SU-DHL-6 (cell line): ENCODE results near the gene PEAK3.

Experiments used
- H2AFZ ChIP-seq: fragments of 200-600 bp; sonication (generic); 2 replicates; pipeline ENCODE4 v1.6.1; 2014; ENCODE audit warnings: low read depth, mild to moderate bottlenecking, moderate library complexity, mixed read lengths, antibody characterized with exemption, low read length; ENCODE audit not compliant: severe bottlenecking
- H3F3A ChIP-seq: fragments of 200-600 bp; shearing (Covaris generic); 2 replicates; pipeline ENCODE4 v1.6.0; 2016; ENCODE audit warnings: antibody characterized with exemption, mild to moderate bottlenecking; ENCODE audit not compliant: insufficient read depth
- H3K27ac ChIP-seq: fragments of 200-600 bp; sonication (generic); 2 replicates; pipeline ENCODE4 v1.5.1; 2016; ENCODE audit warnings: low read depth, mild to moderate bottlenecking, low read length, moderate library complexity, mixed read lengths
- H3K27me3 ChIP-seq: fragments of 200-600 bp; sonication (generic), shearing (Covaris generic); 2 replicates; pipeline ENCODE4 v1.6.0; 2014; ENCODE audit warnings: mild to moderate bottlenecking, low read length
- H3K36me3 ChIP-seq: fragments of 200-600 bp; sonication (generic); 2 replicates; pipeline ENCODE4 v1.6.1; 2014; ENCODE audit warnings: mild to moderate bottlenecking, low read length, mixed read lengths
- H3K4me2 ChIP-seq: fragments of 300-600, 200-600 bp; shearing (Covaris generic), sonication (generic); 2 replicates; pipeline ENCODE4 v1.6.0; 2014; ENCODE audit warnings: low read length, low read depth, mild to moderate bottlenecking; ENCODE audit not compliant: poor library complexity, severe bottlenecking
- H3K4me3 ChIP-seq: fragments of 200-600 bp; sonication (generic); 2 replicates; pipeline ENCODE4 v1.5.1; 2014; ENCODE audit warnings: antibody characterized with exemption, low read length, mild to moderate bottlenecking, mixed read lengths; ENCODE audit not compliant: insufficient read depth, poor library complexity, severe bottlenecking
- H3K79me2 ChIP-seq: fragments of 200-600 bp; sonication (generic); 2 replicates; pipeline ENCODE4 v1.6.1; 2014; ENCODE audit warnings: mild to moderate bottlenecking, low read length, moderate library complexity; ENCODE audit not compliant: insufficient read depth
- H3K9ac ChIP-seq: fragments of 200-600 bp; sonication (generic); 2 replicates; pipeline ENCODE4 v1.7.0; 2014; ENCODE audit warnings: mild to moderate bottlenecking, low read length
- H3K9me2 ChIP-seq: fragments of 200-600 bp; sonication (generic); replicated peaks from 2 replicates; pipeline ENCODE4 v1.6.1; 2014; ENCODE audit warnings: low read length; ENCODE audit not compliant: insufficient read depth
- H3K9me3 ChIP-seq: fragments of 200-600 bp; sonication (generic); 2 replicates; pipeline ENCODE4 v1.6.1; 2014; ENCODE audit warnings: low read length, mixed read lengths; ENCODE audit not compliant: insufficient read depth
- H4K20me1 ChIP-seq: fragments of 200-600 bp; sonication (generic); 2 replicates; pipeline ENCODE4 v1.6.1; 2014; ENCODE audit warnings: low read depth, mild to moderate bottlenecking, antibody characterized with exemption, low read length, moderate library complexity, mixed read lengths
- EZH2phosphoT487 ChIP-seq: fragments of 200-600 bp; sonication (generic), shearing (Covaris generic); conservative IDR thresholded peaks from 2 replicates; pipeline ENCODE4 v1.6.1; 2018; ENCODE audit warnings: mild to moderate bottlenecking, antibody characterized with exemption, low read length, moderate library complexity, mixed read lengths
- TF ChIP-seq, protein P1 (sequence below): fragments of 200-600 bp; sonication (generic); IDR thresholded peaks from one replicate; pipeline ENCODE4 v1.5.1; 2017; ENCODE audit warnings: antibody characterized with exemption, mild to moderate bottlenecking, low read length, moderate library complexity; ENCODE audit not compliant: insufficient read depth, poor library complexity, severe bottlenecking

The PEAK3 gene

DNA sequence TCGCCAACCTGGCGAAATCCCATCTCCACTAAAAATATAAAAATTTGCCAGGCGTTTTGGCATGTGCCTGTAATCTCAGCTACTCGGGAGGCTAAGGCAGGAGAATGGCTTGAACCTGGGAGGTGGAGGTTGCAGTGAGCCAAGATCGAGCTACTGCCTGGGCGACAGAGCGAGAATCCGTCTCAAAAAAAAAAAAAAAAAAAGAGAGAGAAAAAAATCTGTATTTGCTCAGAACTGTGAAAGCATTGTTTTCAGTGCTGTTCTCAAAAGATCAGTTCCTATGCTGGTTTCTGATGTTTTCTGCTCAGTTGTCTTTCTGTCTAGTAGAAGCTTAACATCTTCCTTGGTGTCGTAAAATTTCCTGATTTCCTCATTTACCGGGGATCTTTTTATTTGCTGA is 42.8 kb downstream of the PEAK3 start:
- Histone ChIP-seq H2AFZ (no peak overlapping the region), H3K4me2 (peak overlapping the region; percentile 97), H3F3A (peaks cover 8% of the 10 kb centered on the region; the same call in 1 of the 2 replicates), H4K20me1 (peaks cover 8% of the 10 kb centered on the region; the same call in 1 of the 2 replicates), H3K79me2 (peaks cover 88% of the 10 kb centered on the region), H3K4me3 (peak overlapping the region; percentile 90), H3K9ac (peak overlapping the region; percentile 95), H3K36me3 (no peaks in the 10 kb centered on the region), H3K9me3 (no peaks in the 10 kb centered on the region), H3K27ac (peak overlapping the region; percentile 9; the same call in 1 of the 2 replicates), H3K27me3 (no peaks in the 10 kb centered on the region), H3K9me2 (no peaks in the 10 kb centered on the region)
- TF ChIP-seq, protein P1, sequence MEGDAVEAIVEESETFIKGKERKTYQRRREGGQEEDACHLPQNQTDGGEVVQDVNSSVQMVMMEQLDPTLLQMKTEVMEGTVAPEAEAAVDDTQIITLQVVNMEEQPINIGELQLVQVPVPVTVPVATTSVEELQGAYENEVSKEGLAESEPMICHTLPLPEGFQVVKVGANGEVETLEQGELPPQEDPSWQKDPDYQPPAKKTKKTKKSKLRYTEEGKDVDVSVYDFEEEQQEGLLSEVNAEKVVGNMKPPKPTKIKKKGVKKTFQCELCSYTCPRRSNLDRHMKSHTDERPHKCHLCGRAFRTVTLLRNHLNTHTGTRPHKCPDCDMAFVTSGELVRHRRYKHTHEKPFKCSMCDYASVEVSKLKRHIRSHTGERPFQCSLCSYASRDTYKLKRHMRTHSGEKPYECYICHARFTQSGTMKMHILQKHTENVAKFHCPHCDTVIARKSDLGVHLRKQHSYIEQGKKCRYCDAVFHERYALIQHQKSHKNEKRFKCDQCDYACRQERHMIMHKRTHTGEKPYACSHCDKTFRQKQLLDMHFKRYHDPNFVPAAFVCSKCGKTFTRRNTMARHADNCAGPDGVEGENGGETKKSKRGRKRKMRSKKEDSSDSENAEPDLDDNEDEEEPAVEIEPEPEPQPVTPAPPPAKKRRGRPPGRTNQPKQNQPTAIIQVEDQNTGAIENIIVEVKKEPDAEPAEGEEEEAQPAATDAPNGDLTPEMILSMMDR = no peak
- no peak for TF ChIP-seq EZH2phosphoT487

DNA sequence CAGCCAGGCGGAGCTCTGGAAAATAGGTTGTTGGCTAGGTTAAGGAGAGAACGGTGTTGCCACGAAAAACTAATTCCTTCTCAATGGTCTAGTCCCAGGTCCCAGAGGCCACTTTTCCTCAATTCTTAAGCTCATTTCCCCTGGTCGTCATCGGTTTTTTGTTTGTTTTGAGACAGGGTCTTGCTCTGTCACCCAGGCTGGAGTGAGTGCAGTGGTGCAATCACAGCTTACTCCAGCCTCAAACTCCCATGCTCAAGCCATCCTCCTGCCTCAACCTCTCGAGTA is 44.2 kb downstream of the PEAK3 start:
- Histone ChIP-seq H3K36me3 (no peaks in the 10 kb centered on the region), H3K4me2 (peak overlapping the region; percentile 97), H3F3A (peaks cover 13% of the 10 kb centered on the region; the same call in 1 of the 2 replicates), H4K20me1 (peaks cover 8% of the 10 kb centered on the region; the same call in 1 of the 2 replicates), H3K9me2 (no peaks in the 10 kb centered on the region), H3K79me2 (peaks cover 85% of the 10 kb centered on the region), H3K9me3 (no peaks in the 10 kb centered on the region), H3K9ac (peak overlapping the region; percentile 95), H2AFZ (no peak overlapping the region), H3K27ac (0 out of 2 replicates have a peak overlapping the region, but pooled peaks have one; percentile 81), H3K27me3 (no peaks in the 10 kb centered on the region), H3K4me3 (peak overlapping the region; percentile 90)
- TF ChIP-seq EZH2phosphoT487 = no peak
- TF ChIP-seq, protein P1 = no peak

DNA sequence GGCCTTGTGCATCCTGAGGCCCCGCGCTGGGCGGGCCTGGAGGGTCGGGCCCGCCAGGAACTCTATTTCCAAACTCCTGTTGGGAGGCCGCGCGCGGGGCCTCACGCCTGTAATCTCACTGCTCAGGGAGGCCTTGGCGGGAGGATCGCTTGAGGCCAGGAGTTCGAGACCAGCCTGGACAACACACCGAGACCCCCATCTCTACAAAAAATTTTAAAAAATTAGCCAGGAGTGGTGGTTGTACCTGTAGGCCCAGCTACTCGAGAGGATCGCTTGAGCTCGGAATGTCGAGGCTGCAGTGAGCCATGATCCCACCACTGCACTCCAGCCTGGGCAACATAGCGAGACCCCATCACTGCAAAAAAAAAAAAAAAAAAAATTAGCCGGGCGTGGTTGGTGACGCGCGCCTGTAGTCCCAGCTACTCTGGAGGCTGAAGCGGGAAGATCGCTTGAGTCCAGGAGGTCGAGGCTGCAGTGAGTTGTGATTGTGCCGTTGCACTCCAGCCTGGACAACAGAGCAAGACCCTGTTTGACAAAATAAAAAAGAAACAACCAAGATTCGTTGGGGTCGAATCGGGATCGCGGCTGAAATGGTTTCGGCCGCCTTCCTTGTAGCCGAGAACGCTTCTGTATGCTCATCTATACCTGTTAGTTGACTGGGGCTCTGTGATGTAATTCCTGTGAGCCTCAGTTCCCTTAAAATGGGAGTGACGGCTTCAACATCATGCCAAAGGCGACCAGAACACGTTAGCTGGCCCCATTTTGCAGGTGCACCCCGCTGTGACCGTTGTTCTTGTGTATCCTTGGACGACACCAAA is 44.7 kb downstream of the PEAK3 start:
- H3K9me3 ChIP-seq = no peaks in the 10 kb centered on the region
- H3K4me2 ChIP-seq = peak overlapping the region; percentile 97
- H3K4me3 ChIP-seq = peak overlapping the region; percentile 90
- H3F3A ChIP-seq = peaks cover 17% of the 10 kb centered on the region; the same call in 1 of the 2 replicates
- peak overlapping the region; percentile 81 for H3K27ac ChIP-seq
- H3K27me3 ChIP-seq = no peaks in the 10 kb centered on the region
- H3K79me2 ChIP-seq = peaks cover 79% of the 10 kb centered on the region
- no peaks in the 10 kb centered on the region for H3K9me2 ChIP-seq
- TF ChIP-seq, protein P1 = no peak
- no peak for TF ChIP-seq EZH2phosphoT487
- H2AFZ ChIP-seq = peak overlapping the region; percentile 22
- no peaks in the 10 kb centered on the region for H3K36me3 ChIP-seq
- H3K9ac ChIP-seq = peak overlapping the region; percentile 95
- peaks cover 8% of the 10 kb centered on the region; the same call in 1 of the 2 replicates for H4K20me1 ChIP-seq
